Lower leg skin (tissue), 4 donors: ENCODE data around the gene ATAD3C. TPM values are rescaled to one million over a fixed set of nuclear protein-coding genes. Genes with fewer than 3 reads are reported as not detected.
"Not testable (repeated sequence)": the region's sequence is repeated elsewhere in the genome, so short reads cannot be mapped to it uniquely, and the experiment has no call there.

Experiments
- DNase-seq, 2 donors: peaks; one replicate each; pipeline ENCODE4 v3.0.0-alpha.2; 2019; ENCODE audit warnings: low spot score in 2 of 2
- H3K4me3 ChIP-seq: fragments of 200-600 bp; sonication (generic); 2 replicates; pipeline ENCODE4 v1.5.1; 2017; ENCODE audit warnings: mild to moderate bottlenecking, low read depth; ENCODE audit not compliant: poor library complexity, severe bottlenecking
- CTCF ChIP-seq, 3 donors: fragments of 450-650 bp; IDR thresholded peaks; one replicate each; pipeline ENCODE4 v1.5.1; 2016; ENCODE audit warnings: antibody characterized with exemption in 3 of 3, mild to moderate bottlenecking in 3 of 3, moderate library complexity in 2 of 3
- POLR2A ChIP-seq, 2 donors: fragments of 450-650 bp; IDR thresholded peaks; one replicate each; pipeline ENCODE4 v1.6.1; 2016 to 2017; ENCODE audit warnings: antibody characterized with exemption in 2 of 2, mild to moderate bottlenecking in 1 of 2, moderate library complexity in 1 of 2
- WGBS, 2 donors: methylation state at CpG; one replicate each; pipeline ENCODE4 v1.1.5; 2018; 5-methylcytosine and 5-hydroxymethylcytosine counted together
- intact Hi-C: fragments of 100-400 bp; cut with DNase I; formaldehyde crosslinking; loops from one replicate; pipeline ENCODE4 v1.15.0; 2023; ENCODE audit warnings: low total_unique reads
- total RNA-seq, 4 donors: library from RNA; depleted of rRNA; stranded (reverse); fragments of >200 nt; gene quantifications; one replicate each; pipeline ENCODE4 v1.1.0, GENCODE V29; 2016

ATAD3C gene
- total RNA-seq, 4 donors from 2014 or later, result 0.17 to 2.1 (median 0.63) TPM

DNA sequence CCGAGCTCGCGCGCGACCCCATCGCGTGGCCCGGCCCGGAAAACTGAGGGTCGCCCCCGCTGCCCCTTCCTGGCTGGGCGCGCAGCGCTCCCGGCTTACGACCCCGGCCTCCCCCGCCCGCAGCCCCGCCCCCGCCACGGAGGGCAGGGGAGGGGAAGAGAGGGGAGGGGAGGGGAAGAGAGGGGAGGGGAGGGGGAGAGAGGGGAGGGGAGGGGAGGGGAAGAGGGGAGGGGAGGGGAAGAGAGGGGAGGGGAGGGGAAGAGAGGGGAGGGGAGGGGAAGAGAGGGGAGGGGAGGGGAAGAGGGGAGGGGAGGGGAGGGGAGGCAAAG is 21.7 kb upstream of the ATAD3C start:
- 0% methylated on average over 6 of the region's 22 CpGs; no CpG with 5 or more reads in 1 of the 2 donors for WGBS, 2 donors
- TF ChIP-seq POLR2A (IDR thresholded peaks at IDR 0.05) (no peak), CTCF (IDR thresholded peaks at IDR 0.05) (no peak)
- no peak for DNase-seq
- peak overlapping the region; percentile 35 for H3K4me3 ChIP-seq
- intact Hi-C loops, result no loop called here

DNA sequence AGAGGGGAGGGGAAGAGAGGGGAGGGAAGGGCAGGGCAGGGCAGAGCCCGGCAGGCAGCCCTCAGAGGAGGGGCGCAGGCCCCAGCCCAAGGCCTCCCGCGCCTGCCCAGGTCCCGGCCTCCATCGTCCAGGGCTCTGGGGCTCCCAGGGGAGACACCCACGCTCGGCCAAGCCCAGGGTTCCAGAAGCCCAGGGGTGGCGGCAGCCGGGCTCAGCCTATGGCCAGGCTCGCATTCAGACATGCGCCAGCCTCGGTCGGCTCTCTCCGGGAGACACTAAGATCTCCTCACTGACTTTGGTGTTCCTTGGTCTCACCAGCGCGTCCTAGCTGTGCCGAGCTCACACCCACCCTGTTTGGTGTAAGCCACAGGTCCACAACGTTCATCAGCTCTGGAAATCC is 21.3 kb upstream of the ATAD3C start:
- 77 to 83% methylated on average over 18 to 19 of the region's 19 CpGs for WGBS, 2 donors
- H3K4me3 ChIP-seq, result no peak overlapping the region
- DNase-seq, result no peak
- intact Hi-C loops, result no loop called here
- no peak for TF ChIP-seq CTCF (IDR thresholded peaks at IDR 0.05)
- no peak for TF ChIP-seq POLR2A (IDR thresholded peaks at IDR 0.05)

DNA sequence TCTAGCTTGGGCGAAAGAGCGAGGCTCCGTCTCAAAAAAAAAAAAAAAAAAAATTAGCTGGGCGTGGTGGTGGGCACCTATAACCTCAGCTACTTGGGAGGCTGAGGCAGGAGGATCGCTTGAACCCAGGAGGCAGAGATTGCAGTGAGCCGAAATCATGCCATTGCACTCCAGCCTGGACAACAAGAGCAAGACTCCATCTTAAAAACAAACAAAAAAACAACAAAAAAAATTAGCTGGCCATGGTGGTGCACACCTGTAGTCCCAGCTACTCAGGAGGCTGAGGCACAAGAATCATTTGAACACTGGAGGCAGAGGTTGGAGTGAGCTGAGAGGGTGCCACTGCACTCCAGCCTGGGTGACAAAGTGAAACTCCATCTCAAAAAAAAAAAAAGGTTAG is 20.5 kb upstream of the ATAD3C start:
- H3K4me3 ChIP-seq, intact Hi-C loops, DNase-seq: not testable (repeated sequence)
- 92 to 93% methylated on average over 6 of the region's 6 CpGs for WGBS, 2 donors

- 71 to 74% methylated on average over 6 of the region's 6 CpGs for WGBS, 2 donors
- DNase-seq, result no peak
- H3K4me3 ChIP-seq, result no peak overlapping the region
- TF ChIP-seq CTCF (IDR thresholded peaks at IDR 0.05) (no peak), POLR2A (IDR thresholded peaks at IDR 0.05) (no peak)
- intact Hi-C loops, result no loop called here
These were observed 19.8 kb upstream of the ATAD3C start for GRCh38 chr1:1429671-1430073.

DNA sequence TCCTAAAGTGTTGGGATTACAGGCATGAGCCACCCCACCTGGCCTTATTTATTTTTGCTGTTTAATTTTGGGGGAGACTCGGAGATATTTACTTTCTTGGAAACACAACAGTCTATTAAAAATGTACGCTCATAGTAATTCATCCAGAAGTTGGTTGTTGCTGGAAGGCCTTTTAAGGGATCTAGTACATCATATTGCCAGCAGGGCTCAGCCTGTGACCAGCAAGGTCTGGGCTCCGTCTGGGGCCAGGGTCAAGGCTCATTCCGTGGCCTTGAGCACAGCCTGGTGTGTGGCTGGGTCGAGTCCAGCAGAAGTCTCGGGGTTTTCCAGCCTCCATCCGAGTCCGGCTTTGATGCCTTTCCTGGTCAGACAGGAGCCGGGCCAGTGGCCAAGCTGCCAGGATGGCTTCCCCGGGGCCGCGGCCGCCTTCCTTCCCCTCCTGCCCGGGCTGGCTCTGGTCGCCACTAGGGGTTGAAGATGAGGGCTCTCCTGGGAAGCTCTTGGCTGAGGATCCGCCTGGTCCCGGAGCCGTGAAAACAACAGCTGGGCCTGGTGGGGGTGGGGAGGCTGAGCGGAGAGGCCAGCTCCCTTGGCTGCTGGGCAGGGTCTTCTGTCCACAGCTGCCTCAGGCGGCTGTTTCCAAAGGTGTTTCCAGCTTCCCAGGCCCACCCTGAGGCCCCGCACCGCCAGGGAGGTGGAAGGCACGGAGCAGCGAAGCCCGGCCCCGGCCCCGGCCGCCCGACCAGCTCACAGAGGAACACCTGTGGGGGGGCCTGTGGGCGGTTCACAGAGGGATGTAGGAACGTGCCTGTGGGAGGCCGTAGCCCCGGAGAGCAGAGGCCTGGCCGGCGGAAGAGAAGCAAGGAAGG is 19.1 kb upstream of the ATAD3C start:
- 49 to 64% methylated on average over 18 to 30 of the region's 35 CpGs for WGBS, 2 donors
- H3K4me3 ChIP-seq, result no peak overlapping the region
- no peak for TF ChIP-seq CTCF (IDR thresholded peaks at IDR 0.05)
- no peak for TF ChIP-seq POLR2A (IDR thresholded peaks at IDR 0.05)
- intact Hi-C loops, result no loop called here
- peak in 1 of 2 donors; percentile 87 for DNase-seq

- DNase-seq, result no peak
- no peak overlapping the region for H3K4me3 ChIP-seq
- 59 to 71% methylated on average over 14 to 16 of the region's 18 CpGs for WGBS, 2 donors
- TF ChIP-seq CTCF (IDR thresholded peaks at IDR 0.05), result no peak
- TF ChIP-seq POLR2A (IDR thresholded peaks at IDR 0.05), result no peak
- intact Hi-C loops, result no loop called here
These were observed 18.3 kb upstream of the ATAD3C start for GRCh38 chr1:1430992-1431844.
